GM19372 (cell line): ENCODE measurements around the gene LMOD3.

Experiments
- ATAC-seq: cut with Tn5 transposase; IDR thresholded peaks from one replicate; pipeline ENCODE4 v1.9.1; 2021; ENCODE audit warnings: mild to moderate bottlenecking, low read depth, moderate library complexity; ENCODE audit not compliant: unreplicated experiment

The LMOD3 gene

GRCh38 chr3:69066121-69066520, 56.3 kb downstream of the LMOD3 start:
- no peak for ATAC-seq

GRCh38 chr3:69065318-69065964, 57.0 kb downstream of the LMOD3 start:
- ATAC-seq, result no peak

GRCh38 chr3:69063636-69064035, 58.8 kb downstream of the LMOD3 start:
- no peak for ATAC-seq

- no peak for ATAC-seq
Observed at GRCh38 chr3:69059688-69060087, 62.7 kb downstream of the LMOD3 start.

GRCh38 chr3:69058947-69059224, 63.5 kb downstream of the LMOD3 start:
- ATAC-seq, result no peak

GRCh38 chr3:69058180-69058946, 64.0 kb downstream of the LMOD3 start:
- ATAC-seq, result peak; percentile 100
